Measurements from ENCODE around the gene RRP1B.

DNA sequence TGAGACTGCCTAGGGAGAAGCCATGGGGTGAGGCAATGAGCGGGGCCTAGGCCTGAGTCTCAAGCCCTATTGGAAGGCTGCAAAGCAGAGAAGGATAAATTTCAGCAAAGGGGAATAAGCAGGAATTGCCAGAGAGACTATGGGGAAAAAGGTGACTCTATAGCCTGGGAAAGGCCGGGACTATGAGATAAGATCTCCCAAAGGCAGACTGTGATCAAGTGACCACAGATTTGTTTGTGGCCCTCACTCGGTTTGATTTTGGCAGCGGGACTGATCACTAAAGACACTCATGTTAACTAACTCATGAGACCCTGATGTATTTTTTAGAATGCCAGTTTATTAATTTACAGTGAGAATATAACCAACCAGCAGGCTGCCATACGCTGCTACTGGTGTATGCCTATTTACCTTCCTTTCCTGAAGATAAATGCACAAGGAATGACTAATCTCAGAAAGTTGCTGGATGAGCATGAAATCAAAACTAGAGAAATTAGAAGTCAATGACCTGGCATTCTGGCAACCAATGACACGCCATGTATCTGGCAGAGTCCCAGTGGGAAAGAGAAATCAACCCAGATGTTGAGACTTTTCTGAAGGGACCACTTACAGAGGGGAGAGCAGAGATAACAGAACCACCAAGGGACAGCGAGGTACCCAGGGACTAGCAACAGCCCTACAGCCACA is 4.4 kb upstream of the RRP1B start:
- TF ChIP-seq CREB1 (CRISPR knock-in tag; IDR thresholded peaks at IDR 0.05; ENCODE audit: low read depth) = no peak
- TF ChIP-seq CTCF (conservative IDR thresholded peaks at IDR 0.05; ENCODE audit: low read depth in 2 of 2) = no peak

Data from GM23338 (cell line).